HG02981 (cell line): ENCODE data around the gene ZBTB24.

ENCODE experiments used
- ATAC-seq: cut with Tn5 transposase; IDR thresholded peaks from one replicate; pipeline ENCODE4 v1.9.1; 2021; ENCODE audit warnings: mild to moderate bottlenecking, moderate library complexity; ENCODE audit not compliant: unreplicated experiment

The ZBTB24 gene

GRCh38 chr6:109453594-109454495, 29.2 kb downstream of the ZBTB24 start:
- ATAC-seq, result no peak

- no peak for ATAC-seq
Measured at GRCh38 chr6:109453156-109453555, 29.9 kb downstream of the ZBTB24 start.

GRCh38 chr6:109452181-109452580, 30.8 kb downstream of the ZBTB24 start:
- no peak for ATAC-seq

GRCh38 chr6:109451376-109451775, 31.6 kb downstream of the ZBTB24 start:
- ATAC-seq, result no peak

GRCh38 chr6:109450801-109451200, 32.2 kb downstream of the ZBTB24 start:
- no peak for ATAC-seq

GRCh38 chr6:109449795-109450673, 33.0 kb downstream of the ZBTB24 start:
- ATAC-seq, result no peak

GRCh38 chr6:109449064-109449794, 33.8 kb downstream of the ZBTB24 start:
- ATAC-seq, result no peak

- ATAC-seq, result no peak
Measured at GRCh38 chr6:109448615-109449014, 34.4 kb downstream of the ZBTB24 start.

- ATAC-seq, result no peak
Measured at GRCh38 chr6:109447878-109448555, 35.0 kb downstream of the ZBTB24 start.

GRCh38 chr6:109447087-109447486, 35.9 kb downstream of the ZBTB24 start:
- ATAC-seq, result no peak

- ATAC-seq, result no peak
Measured at GRCh38 chr6:109446541-109446940, 36.5 kb downstream of the ZBTB24 start.

- ATAC-seq, result no peak
Measured at GRCh38 chr6:109446072-109446471, 36.9 kb downstream of the ZBTB24 start.

- no peak for ATAC-seq
Measured at GRCh38 chr6:109445382-109445781, 37.6 kb downstream of the ZBTB24 start.

- ATAC-seq, result no peak
Measured at GRCh38 chr6:109443425-109443950, 39.5 kb downstream of the ZBTB24 start.

- no peak for ATAC-seq
Measured at GRCh38 chr6:109442393-109442924, 40.6 kb downstream of the ZBTB24 start.

- ATAC-seq, result peak; percentile 7
Measured at GRCh38 chr6:109441069-109441816, 41.8 kb downstream of the ZBTB24 start.

- peak; percentile 86 for ATAC-seq
Measured at GRCh38 chr6:109440331-109441068, 42.5 kb downstream of the ZBTB24 start, which contains the start of the genes PPIL6 and SMPD2. Gene PPIL6 (minus strand): TSS chr6:109440628. CDS start chr6:109440590, 38 bp downstream. Gene SMPD2 (plus strand): TSS chr6:109440724. CDS start chr6:109441122, 398 bp downstream.

GRCh38 chr6:109436041-109436440, 47.0 kb downstream of the ZBTB24 start:
- no peak for ATAC-seq
